Caco-2 (cell line): ENCODE measurements around the gene ATG16L2. TPM values are rescaled to one million over a fixed set of nuclear protein-coding genes. Genes with fewer than 3 reads are reported as not detected.

Source experiments
- BruUV-seq: library from RNA; stranded (reverse); fragments of 400-500 nt; replicated peaks from 2 replicates; lab custom pipeline; 2021; lab: Mats Ljungman, UMichigan
- CTCF ChIA-PET: fragments of 300-600 bp; sonication (Branson Sonifier 250); formaldehyde crosslinking; loops from one replicate; lab custom pipeline; 2022; ENCODE audit warnings: antibody characterized with exemption; lab: Charles Lee
- POLR2A ChIA-PET: fragments of 300-600 bp; sonication (Branson Sonifier 250); formaldehyde crosslinking; loops from one replicate; lab custom pipeline; 2022; ENCODE audit warnings: antibody characterized with exemption; lab: Charles Lee
- DNase-seq, 2 experiments: peaks; one replicate each; pipeline versions ENCODE4 v3.0.0 to v3.0.0-alpha.2; 2020 to 2022
- H3K27me3 ChIP-seq: replicated peaks from 2 replicates; pipeline ENCODE4 v1.6.0; 2011; ENCODE audit warnings: low read length; ENCODE audit not compliant: control insufficient read depth, insufficient read depth
- H3K36me3 ChIP-seq: 2 replicates; pipeline ENCODE4 v1.5.1; 2011; ENCODE audit warnings: low read length; ENCODE audit not compliant: control insufficient read depth, insufficient read depth
- H3K4me1 ChIP-seq: fragments of 250-450 bp; sonication (Bioruptor Pico); 2 replicates; pipeline ENCODE4 v1.5.1; 2020; ENCODE audit warnings: mild to moderate bottlenecking
- H3K4me3 ChIP-seq: 2 replicates; pipeline ENCODE4 v1.5.1; 2011; ENCODE audit warnings: low read depth, mild to moderate bottlenecking, control low read depth, low read length
- H3K9me3 ChIP-seq: fragments of 250-450 bp; sonication (Bioruptor Pico); 2 replicates; pipeline ENCODE4 v1.5.1; 2020; ENCODE audit warnings: mild to moderate bottlenecking, moderate library complexity
- H3K27ac Mint-ChIP-seq: one replicate; pipeline ENCODE4 v1.8.0; 2022; ENCODE audit warnings: mixed read lengths; ENCODE audit not compliant: unreplicated experiment
- H3K27me3 Mint-ChIP-seq: one replicate; pipeline ENCODE4 v1.8.0; 2022; ENCODE audit warnings: mixed read lengths; ENCODE audit not compliant: insufficient read depth, unreplicated experiment
- H3K36me3 Mint-ChIP-seq: one replicate; pipeline ENCODE4 v1.8.0; 2022; ENCODE audit warnings: mild to moderate bottlenecking, mixed read lengths; ENCODE audit not compliant: insufficient read depth, unreplicated experiment
- H3K4me1 Mint-ChIP-seq: one replicate; pipeline ENCODE4 v1.8.0; 2022; ENCODE audit warnings: low read depth, mixed read lengths; ENCODE audit not compliant: unreplicated experiment
- H3K4me3 Mint-ChIP-seq: one replicate; pipeline ENCODE4 v1.8.0; 2022; ENCODE audit warnings: mild to moderate bottlenecking, moderate library complexity, mixed read lengths; ENCODE audit not compliant: unreplicated experiment
- H3K9me3 Mint-ChIP-seq: one replicate; pipeline ENCODE4 v1.8.0; 2022; ENCODE audit warnings: mixed read lengths; ENCODE audit not compliant: unreplicated experiment
- intact Hi-C: fragments of 100-400 bp; cut with micrococcal nuclease; formaldehyde crosslinking; loops from one replicate; pipeline ENCODE4 v1.10.0; 2022; ENCODE audit not compliant: unreplicated experiment
- total RNA-seq: library from RNA; stranded (reverse); gene quantifications from 2 replicates; pipeline ENCODE4 v1.2.3, GENCODE V29; 2022
- TF ChIP-seq, protein P1 (sequence below), 2 experiments: fragments of 200-600 bp in 1 of 2; IDR thresholded peaks; 1 replicate in 1 of 2; 2 replicates in 1 of 2; pipeline versions ENCODE4 v1.5.1 to v1.8.0; 2011 to 2022; ENCODE audit warnings: antibody characterized with exemption in 1 of 2, control low read depth in 1 of 2, inconsistent platforms in 1 of 2, low read depth in 1 of 2, low read length in 1 of 2, mild to moderate bottlenecking in 1 of 2, moderate library complexity in 1 of 2; ENCODE audit not compliant: insufficient read depth in 1 of 2, severe bottlenecking in 1 of 2, unreplicated experiment in 1 of 2

The ATG16L2 gene
- total RNA-seq, 1 experiment from 2014 or later = 19.3 TPM

DNA sequence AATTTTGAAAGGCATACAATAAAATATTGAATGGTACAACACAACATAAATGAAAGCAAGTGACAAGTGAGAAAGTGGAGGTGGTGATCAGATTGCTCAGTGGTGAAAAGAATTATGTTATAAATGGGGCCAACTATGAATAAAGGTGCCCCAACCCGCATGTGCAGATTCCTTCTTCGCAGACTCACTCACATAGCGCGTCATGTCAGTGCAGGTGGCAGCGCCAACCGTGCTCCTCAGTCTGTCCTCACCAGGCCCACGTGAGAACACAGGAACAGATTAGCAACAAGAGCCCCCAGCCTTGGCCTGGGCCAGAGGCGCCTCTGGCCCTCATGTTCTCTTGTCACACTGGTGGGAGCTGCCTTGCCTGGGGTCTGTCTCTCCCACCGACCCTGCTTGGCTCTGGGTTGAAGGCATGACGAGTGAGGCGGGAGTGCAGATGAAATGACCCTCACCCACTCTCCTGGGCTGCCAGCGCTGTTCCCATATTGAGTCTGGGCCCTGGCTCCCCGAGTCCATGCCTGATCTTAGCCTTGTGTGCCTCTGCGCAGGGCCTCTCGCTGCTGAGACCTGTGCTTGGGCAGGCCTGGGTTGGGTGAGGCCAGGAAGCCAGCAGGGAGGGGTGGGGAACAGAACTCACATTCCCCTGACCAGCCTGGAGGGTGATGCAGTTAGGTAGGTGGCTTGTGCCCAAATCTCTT lies 6.4 kb downstream of the ATG16L2 start:
- H3K27ac Mint-ChIP-seq = no peak overlapping the region
- H3K4me1 Mint-ChIP-seq = no peaks in the 10 kb centered on the region
- no peaks in the 10 kb centered on the region for H3K9me3 Mint-ChIP-seq

GRCh38 chr11:72821221-72821919 lies 7.2 kb downstream of the ATG16L2 start:
- Histone ChIP-seq H3K27me3 (no peaks in the 10 kb centered on the region), H3K4me3 (peak overlapping the region; percentile 53), H3K36me3 (no peaks in the 10 kb centered on the region; the same call in 1 of the 2 replicates), H3K4me1 (peaks cover 5% of the 10 kb centered on the region; the same call in 1 of the 2 replicates), H3K9me3 (no peaks in the 10 kb centered on the region)
- ChIA-PET CTCF (interaction anchor here (0.9 to 2.3 kb wide), 8 partner anchors 8 to 357 kb away, joined by 3 to 17 read pairs (median 8); partner anchors contain the start of genes ATG16L2 and STARD10), POLR2A (interaction anchor here (1.2 kb wide), 1 partner anchor 35 kb away, joined by 4 read pairs; no protein-coding TSS in a partner anchor)
- Mint-ChIP-seq H3K27me3 (no peaks in the 10 kb centered on the region), H3K4me3 (peak overlapping the region; percentile 74), H3K27ac (no peak overlapping the region), H3K9me3 (no peaks in the 10 kb centered on the region), H3K4me1 (no peaks in the 10 kb centered on the region), H3K36me3 (peaks cover 39% of the 10 kb centered on the region)
- intact Hi-C loops = no loop called here
- DNase-seq = no peak
- TF ChIP-seq, protein P1, sequence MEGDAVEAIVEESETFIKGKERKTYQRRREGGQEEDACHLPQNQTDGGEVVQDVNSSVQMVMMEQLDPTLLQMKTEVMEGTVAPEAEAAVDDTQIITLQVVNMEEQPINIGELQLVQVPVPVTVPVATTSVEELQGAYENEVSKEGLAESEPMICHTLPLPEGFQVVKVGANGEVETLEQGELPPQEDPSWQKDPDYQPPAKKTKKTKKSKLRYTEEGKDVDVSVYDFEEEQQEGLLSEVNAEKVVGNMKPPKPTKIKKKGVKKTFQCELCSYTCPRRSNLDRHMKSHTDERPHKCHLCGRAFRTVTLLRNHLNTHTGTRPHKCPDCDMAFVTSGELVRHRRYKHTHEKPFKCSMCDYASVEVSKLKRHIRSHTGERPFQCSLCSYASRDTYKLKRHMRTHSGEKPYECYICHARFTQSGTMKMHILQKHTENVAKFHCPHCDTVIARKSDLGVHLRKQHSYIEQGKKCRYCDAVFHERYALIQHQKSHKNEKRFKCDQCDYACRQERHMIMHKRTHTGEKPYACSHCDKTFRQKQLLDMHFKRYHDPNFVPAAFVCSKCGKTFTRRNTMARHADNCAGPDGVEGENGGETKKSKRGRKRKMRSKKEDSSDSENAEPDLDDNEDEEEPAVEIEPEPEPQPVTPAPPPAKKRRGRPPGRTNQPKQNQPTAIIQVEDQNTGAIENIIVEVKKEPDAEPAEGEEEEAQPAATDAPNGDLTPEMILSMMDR (IDR thresholded peaks at IDR 0.05; ENCODE audit: insufficient read depth in 1 of 2, low read depth in 1 of 2, low read length in 1 of 2, severe bottlenecking in 1 of 2, unreplicated experiment in 1 of 2) = no peak
- no TSS peak for BruUV-seq

More for the DNA sequence above, 6.4 kb downstream of the ATG16L2 start:
- ChIA-PET CTCF (interaction anchor here (1.1 to 1.4 kb wide), 3 partner anchors 97 to 358 kb away, joined by 3 to 9 read pairs (median 7); no protein-coding TSS in a partner anchor), POLR2A (interaction anchor here (1.2 kb wide), 1 partner anchor 34 kb away, joined by 4 read pairs; no protein-coding TSS in a partner anchor)
- H3K4me3 Mint-ChIP-seq = peak overlapping the region; percentile 74
- peaks cover 39% of the 10 kb centered on the region for H3K36me3 Mint-ChIP-seq
- no peaks in the 10 kb centered on the region for H3K27me3 ChIP-seq
- TF ChIP-seq, protein P1 (IDR thresholded peaks at IDR 0.05; ENCODE audit: insufficient read depth in 1 of 2, low read depth in 1 of 2, low read length in 1 of 2, severe bottlenecking in 1 of 2, unreplicated experiment in 1 of 2) = no peak
- no peak overlapping the region; the same call in 1 of the 2 replicates for H3K4me3 ChIP-seq
- H3K27me3 Mint-ChIP-seq = no peaks in the 10 kb centered on the region
- H3K4me1 ChIP-seq = peaks cover 5% of the 10 kb centered on the region; the same call in 1 of the 2 replicates
- H3K9me3 ChIP-seq = no peaks in the 10 kb centered on the region
- intact Hi-C loops = no loop called here
- no TSS peak for BruUV-seq
- H3K36me3 ChIP-seq = no peaks in the 10 kb centered on the region; the same call in 1 of the 2 replicates
- DNase-seq = no peak
